ENCODE data around the gene ATP5F1E. TPM values are rescaled to one million over a fixed set of nuclear protein-coding genes. Genes with fewer than 3 reads are reported as not detected.

The ATP5F1E gene
- total RNA-seq, 1 experiment from 2014 or later = 52.7 TPM

DNA sequence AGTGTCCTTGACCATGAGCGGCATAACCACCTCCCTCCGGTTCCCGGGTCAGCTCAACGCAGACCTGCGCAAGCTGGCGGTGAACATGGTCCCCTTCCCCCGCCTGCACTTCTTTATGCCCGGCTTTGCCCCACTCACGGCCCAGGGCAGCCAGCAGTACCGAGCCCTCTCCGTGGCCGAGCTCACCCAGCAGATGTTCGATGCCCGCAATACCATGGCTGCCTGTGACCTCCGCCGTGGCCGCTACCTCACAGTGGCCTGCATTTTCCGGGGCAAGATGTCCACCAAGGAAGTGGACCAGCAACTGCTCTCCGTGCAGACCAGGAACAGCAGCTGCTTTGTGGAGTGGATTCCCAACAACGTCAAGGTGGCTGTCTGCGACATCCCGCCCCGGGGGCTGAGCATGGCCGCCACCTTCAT, 8.0 kb downstream of the ATP5F1E start:
- Histone ChIP-seq H2BK20ac (ENCODE audit: low read depth, low read length, poor library complexity, severe bottlenecking) (no peak overlapping the region), H3K9me3 (ENCODE audit: control insufficient read depth, low read depth, low read length) (no peaks in the 10 kb centered on the region), H3K9ac (ENCODE audit: extremely low read depth, insufficient read length, low read length) (no peak overlapping the region), H3K4me1 (ENCODE audit: insufficient read depth, low read length) (no peaks in the 10 kb centered on the region), H3K18ac (ENCODE audit: insufficient read length, low read depth, low read length) (no peak overlapping the region), H3K27me3 (ENCODE audit: insufficient read depth, low read length) (no peaks in the 10 kb centered on the region), H3K27ac (ENCODE audit: insufficient read length, low read depth, low read length) (no peak overlapping the region), H3K56ac (ENCODE audit: insufficient read length, low read depth, low read length) (no peak overlapping the region), H2BK12ac (ENCODE audit: insufficient read length, low read depth, low read length) (no peak overlapping the region), H4K5ac (ENCODE audit: insufficient read length, low read depth, low read length) (no peak overlapping the region), H4K8ac (replicated peaks; ENCODE audit: insufficient read length, low read depth, low read length) (no peak overlapping the region), H3K79me1 (ENCODE audit: insufficient read depth, low read depth, low read length, poor library complexity, severe bottlenecking) (no peaks in the 10 kb centered on the region), H4K20me1 (ENCODE audit: control insufficient read depth, insufficient read depth, insufficient read length) (no peaks in the 10 kb centered on the region), H2BK120ac (ENCODE audit: low read depth, low read length, poor library complexity, severe bottlenecking) (no peak overlapping the region), H3K23ac (ENCODE audit: insufficient read length, low read depth, low read length) (no peak overlapping the region), H3K4me2 (ENCODE audit: insufficient read depth, insufficient read length, low read length) (no peak overlapping the region), H2BK15ac (ENCODE audit: low read depth, low read length) (no peak overlapping the region), H2AFZ (ENCODE audit: low read length) (no peak overlapping the region), H3K14ac (ENCODE audit: insufficient read depth, low read length) (no peak overlapping the region), H3K23me2 (ENCODE audit: insufficient read length, low read depth, low read length, poor library complexity, severe bottlenecking) (no peaks in the 10 kb centered on the region), H2AK5ac (ENCODE audit: insufficient read length, low read length) (no peak overlapping the region), H3K4ac (ENCODE audit: low read depth, low read length) (no peak overlapping the region), H4K91ac (ENCODE audit: insufficient read length, low read depth, low read length) (no peak overlapping the region), H2BK5ac (ENCODE audit: insufficient read length, low read length) (no peak overlapping the region), H3K79me2 (ENCODE audit: insufficient read depth, low read length) (no peaks in the 10 kb centered on the region), H3T11ph (ENCODE audit: low read length) (no peak overlapping the region)
- H3K9me3 Mint-ChIP-seq = no peaks in the 10 kb centered on the region
- no peak for TF ChIP-seq CTCF (conservative IDR thresholded peaks at IDR 0.05)
- peaks cover 31 to 38% of the 10 kb centered on the region in 2 experiments for H3K4me1 Mint-ChIP-seq
- no peak for DNase-seq
- no peak overlapping the region for H3K4me3 Mint-ChIP-seq
- no CpG with 5 or more reads among the region's 24 CpGs for WGBS (ENCODE audit: extremely low coverage, insufficient read length, low lambda C conversion rate)
- no peak overlapping the region for H3K27ac Mint-ChIP-seq
- H3K36me3 Mint-ChIP-seq (ENCODE audit: insufficient read depth in 1 of 3, low read depth in 3 of 3) = peaks cover 20 to 61% (median 48%) of the 10 kb centered on the region in 3 experiments
- peaks cover 16% of the 10 kb centered on the region for H3K27me3 Mint-ChIP-seq (ENCODE audit: low read depth)
